K562 (cell line): ENCODE measurements around the gene NR5A1. TPM values are rescaled to one million over a fixed set of nuclear protein-coding genes. Genes with fewer than 3 reads are reported as not detected.
A peak's percentile ranks its signal among the peaks of the same experiment; 100 is the strongest.

Experiments
- ATAC-seq: fragments of 200-7000 bp; cut with Tn5 transposase; 3 replicates; pipeline ENCODE4 v1.9.1; 2020; ENCODE audit warnings: moderate library complexity
- BruUV-seq: library from RNA; stranded (reverse); fragments of 400-500 nt; replicated peaks from 2 replicates; lab custom pipeline; 2021; lab: Mats Ljungman, UMichigan
- CTCF ChIA-PET: fragments of 300-600 bp; formaldehyde crosslinking; extraction: SDS; loops from one replicate; lab custom pipeline; 2021; ENCODE audit warnings: low intra/inter-chr PET ratio; lab: Yijun Ruan, JAX
- POLR2A ChIA-PET: fragments of 300-600, 350-650 bp; sonication (Branson Sonifier 250); formaldehyde crosslinking; extraction: SDS; loops from one replicate; lab custom pipeline; 2021; ENCODE audit warnings: antibody characterized with exemption, inconsistent platforms; lab: Yijun Ruan, JAX
- DNase-seq, 4 experiments: peaks; one replicate each; pipeline versions ENCODE4 v3.0.0 to v3.0.0-alpha.2; 2011 to 2018; ENCODE audit warnings: low spot score in 3 of 4, mixed read lengths in 3 of 4; ENCODE audit errors: extremely low read depth in 1 of 4
- FAIRE-seq: peaks from 2 replicates; lab custom pipeline; 2011; peaks lifted over from hg19 to GRCh38; lab: Jason Lieb, UNC
- H2AFZ ChIP-seq: 2 replicates; pipeline ENCODE4 v1.6.0; 2011; ENCODE audit warnings: low read depth, low read length, control low read depth, inconsistent platforms
- H3K27ac ChIP-seq: fragments of 200-600 bp; 3 replicates; pipeline ENCODE4 v1.8.0; 2011; ENCODE audit warnings: low read depth, mild to moderate bottlenecking, control low read depth, inconsistent platforms, low read length, moderate library complexity, mixed read lengths; ENCODE audit errors: extremely low read depth
- H3K27me3 ChIP-seq, 2 experiments: fragments of 300-600 bp in 1 of 2; 2 replicates in 1 of 2; 3 replicates in 1 of 2; pipeline versions ENCODE4 v1.6.0 to v1.8.0; 2011; ENCODE audit warnings: inconsistent platforms in 2 of 2, low read length in 2 of 2, mild to moderate bottlenecking in 1 of 2, mixed read lengths in 1 of 2, moderate library complexity in 1 of 2; ENCODE audit not compliant: control insufficient read depth in 2 of 2, insufficient read depth in 2 of 2
- H3K36me3 ChIP-seq: fragments of 300-600 bp; 3 replicates; pipeline ENCODE4 v1.8.0; 2011; ENCODE audit warnings: mild to moderate bottlenecking, low read length, inconsistent platforms; ENCODE audit not compliant: control insufficient read depth, insufficient read depth
- H3K4me1 ChIP-seq, 2 experiments: fragments of 200-600 bp in 1 of 2; replicated peaks in 1 of 2; 2 replicates in 1 of 2; 3 replicates in 1 of 2; pipeline versions ENCODE4 v1.5.1 to v1.8.0; 2011; ENCODE audit warnings: inconsistent platforms in 2 of 2, low read length in 2 of 2, mild to moderate bottlenecking in 1 of 2, mixed read lengths in 1 of 2, moderate library complexity in 1 of 2; ENCODE audit not compliant: control insufficient read depth in 2 of 2, insufficient read depth in 2 of 2
- H3K4me2 ChIP-seq: 2 replicates; pipeline ENCODE4 v1.6.1; 2011; ENCODE audit warnings: low read length, control low read depth, inconsistent platforms, mixed read lengths; ENCODE audit not compliant: insufficient read depth
- H3K4me3 ChIP-seq: fragments of 200-600 bp; sonication (generic), shearing (Covaris generic); 2 replicates; pipeline ENCODE4 v1.5.1; 2016; ENCODE audit warnings: control low read depth, inconsistent platforms
- H3K79me2 ChIP-seq: fragments of 200-600 bp; 3 replicates; pipeline ENCODE4 v1.8.0; 2011; ENCODE audit warnings: low read length, inconsistent platforms; ENCODE audit not compliant: control insufficient read depth, insufficient read depth
- H3K9ac ChIP-seq, 2 experiments: 2 replicates each; pipeline versions ENCODE4 v1.6.0 to v1.6.1; 2011; ENCODE audit warnings: low read depth in 2 of 2, low read length in 2 of 2, control low read depth in 1 of 2, inconsistent platforms in 1 of 2, mild to moderate bottlenecking in 1 of 2, mixed read lengths in 1 of 2; ENCODE audit not compliant: insufficient read depth in 1 of 2
- H3K9me1 ChIP-seq: one replicate; pipeline ENCODE4 v1.6.0; 2011; ENCODE audit warnings: inconsistent platforms, mild to moderate bottlenecking, low read length, moderate library complexity; ENCODE audit not compliant: control insufficient read depth, insufficient read depth
- H3K9me3 ChIP-seq: replicated peaks from 2 replicates; pipeline ENCODE4 v1.5.1; 2011; ENCODE audit warnings: low read depth, low read length, inconsistent platforms; ENCODE audit not compliant: control insufficient read depth, insufficient read depth
- H4K20me1 ChIP-seq: replicated peaks from 2 replicates; pipeline ENCODE4 v1.6.1; 2011; ENCODE audit warnings: low read length, inconsistent platforms, mixed read lengths; ENCODE audit not compliant: control insufficient read depth, insufficient read depth
- CBX2 ChIP-seq: fragments of 200-600 bp; sonication (generic); IDR thresholded peaks from one replicate; pipeline ENCODE4 v1.6.1; 2012; ENCODE audit warnings: mild to moderate bottlenecking, low read length, inconsistent platforms; ENCODE audit not compliant: insufficient read depth, poor library complexity, severe bottlenecking
- WGBS: fragments of 100-300 bp; shearing (Covaris generic); methylation state at CpG from one replicate; pipeline ENCODE4 v1.1.6; 2016; ENCODE audit warnings: low coverage, mixed read lengths; ENCODE audit not compliant: insufficient coverage; ENCODE audit errors: missing lambda C conversion rate; 5-methylcytosine and 5-hydroxymethylcytosine counted together
- in situ Hi-C: fragments of 300-500 bp; cut with MboI; formaldehyde crosslinking; loops from 4 replicates; pipeline ENCODE4 v1.15.0; 2018; ENCODE audit warnings: inconsistent platforms, mixed read lengths
- intact Hi-C: fragments of 100-400 bp; cut with micrococcal nuclease; formaldehyde crosslinking; loops from 2 replicates; pipeline ENCODE4 v1.14.2; 2022
- polyA plus RNA-seq, 8 experiments: library from polyadenylated mRNA; depleted of rRNA in 4 of 8; stranded (reverse) in 5 of 8; unstranded in 3 of 8; fragments of >200 nt; fragmentation: Nextera tagmentation in 2 of 8; fragmentation: Illumina TruSeq in 1 of 8; extraction: Ambion mirVana in 2 of 8; extraction: Trizol in 1 of 8; gene quantifications; 2 replicates each; pipeline versions ENCODE4 v1.2.1 to v1.2.3, GENCODE V29; 2011 to 2014; ENCODE audit warnings: inconsistent platforms in 1 of 8, missing spikeins in 1 of 8
- total RNA-seq, 7 experiments: library from RNA; depleted of rRNA in 6 of 7; stranded (reverse); fragments of >200 nt in 6 of 7; fragmentation: Illumina TruSeq in 2 of 7; extraction: Trizol in 2 of 7; gene quantifications; 2 replicates each; pipeline versions ENCODE4 v1.2.1 to v1.2.3, GENCODE V29; 2011 to 2021; ENCODE audit warnings: low replicate concordance in 1 of 7
- TF ChIP-seq, protein P1 (sequence below), 3 experiments: IDR thresholded peaks in 2 of 3; conservative IDR thresholded peaks in 1 of 3; 2 replicates each; pipeline ENCODE4 v1.5.1; 2011 to 2012; ENCODE audit warnings: low read length in 3 of 3, mild to moderate bottlenecking in 3 of 3, control low read depth in 2 of 3, improper control_type of control experiment in 1 of 3, inconsistent platforms in 1 of 3, low read depth in 1 of 3, mixed read lengths in 1 of 3, moderate library complexity in 1 of 3; ENCODE audit not compliant: insufficient read depth in 2 of 3

The NR5A1 gene
- total and polyA plus RNA-seq, 9 of the 15 experiments (the other 6 are each of a cell fraction or from before 2014, with no cell fraction given), result 0.11 to 0.32 (median 0.20) TPM; not detected in 6

DNA sequence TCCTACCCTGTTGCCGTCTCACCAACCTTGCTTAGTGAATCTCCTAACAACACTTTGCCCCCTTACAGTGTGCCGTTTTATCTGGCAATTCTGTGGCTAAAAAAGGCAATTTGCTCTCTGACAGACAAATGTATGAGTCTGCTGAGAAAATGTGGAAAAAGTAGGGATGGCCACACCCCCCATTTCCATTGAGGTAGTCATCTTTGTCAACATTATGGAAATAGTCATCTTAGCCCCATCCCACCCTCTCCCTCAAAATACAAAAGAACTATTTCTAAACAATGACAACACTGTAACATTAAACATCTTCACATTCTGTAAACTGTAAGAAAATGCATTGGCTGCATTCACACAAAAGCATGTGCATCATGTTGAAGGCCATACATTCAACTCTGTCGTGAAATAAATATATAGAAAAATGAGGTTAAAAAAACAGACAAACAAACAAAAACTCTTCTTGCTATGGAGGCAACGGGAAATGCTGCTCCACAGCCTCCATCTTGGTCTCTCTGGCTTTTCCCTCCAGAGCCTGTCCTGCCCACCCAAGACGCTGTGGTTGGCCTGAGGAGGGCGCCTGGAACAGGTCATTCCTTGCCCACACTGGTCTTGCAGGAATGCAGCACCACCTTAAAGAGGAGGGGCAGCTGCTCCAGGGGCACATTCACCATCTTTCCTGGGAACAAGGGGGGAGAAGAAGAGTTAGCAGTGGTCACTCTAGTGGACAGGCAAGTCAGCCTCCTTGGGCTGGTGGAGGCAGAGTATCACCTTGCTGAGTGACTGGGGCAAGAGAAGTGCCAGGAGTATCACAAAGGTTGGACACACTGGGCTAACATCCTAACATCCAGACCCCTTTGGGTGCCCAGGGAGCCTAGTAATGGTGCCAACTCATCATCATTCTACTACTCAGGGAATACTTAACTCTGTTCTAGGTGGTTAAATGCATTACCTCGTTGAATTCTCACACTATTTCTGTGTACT, 15.2 kb upstream of the NR5A1 start:
- CTCF ChIA-PET, result no interaction called here
- Histone ChIP-seq H3K36me3 (peaks cover 63% of the 10 kb centered on the region), H3K4me2 (no peak overlapping the region), H2AFZ (no peak overlapping the region), H3K27ac (no peak overlapping the region), H3K79me2 (no peaks in the 10 kb centered on the region), H3K9me1 (no peaks in the 10 kb centered on the region), H4K20me1 (no peaks in the 10 kb centered on the region; the same call in 1 of the 2 replicates), H3K4me3 (no peak overlapping the region)
- WGBS, result 62% methylated on average over 7 of the region's 7 CpGs
- no peak for FAIRE-seq
- TF ChIP-seq, protein P1, sequence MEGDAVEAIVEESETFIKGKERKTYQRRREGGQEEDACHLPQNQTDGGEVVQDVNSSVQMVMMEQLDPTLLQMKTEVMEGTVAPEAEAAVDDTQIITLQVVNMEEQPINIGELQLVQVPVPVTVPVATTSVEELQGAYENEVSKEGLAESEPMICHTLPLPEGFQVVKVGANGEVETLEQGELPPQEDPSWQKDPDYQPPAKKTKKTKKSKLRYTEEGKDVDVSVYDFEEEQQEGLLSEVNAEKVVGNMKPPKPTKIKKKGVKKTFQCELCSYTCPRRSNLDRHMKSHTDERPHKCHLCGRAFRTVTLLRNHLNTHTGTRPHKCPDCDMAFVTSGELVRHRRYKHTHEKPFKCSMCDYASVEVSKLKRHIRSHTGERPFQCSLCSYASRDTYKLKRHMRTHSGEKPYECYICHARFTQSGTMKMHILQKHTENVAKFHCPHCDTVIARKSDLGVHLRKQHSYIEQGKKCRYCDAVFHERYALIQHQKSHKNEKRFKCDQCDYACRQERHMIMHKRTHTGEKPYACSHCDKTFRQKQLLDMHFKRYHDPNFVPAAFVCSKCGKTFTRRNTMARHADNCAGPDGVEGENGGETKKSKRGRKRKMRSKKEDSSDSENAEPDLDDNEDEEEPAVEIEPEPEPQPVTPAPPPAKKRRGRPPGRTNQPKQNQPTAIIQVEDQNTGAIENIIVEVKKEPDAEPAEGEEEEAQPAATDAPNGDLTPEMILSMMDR (IDR thresholded peaks at IDR 0.05 in 2 of 3, conservative IDR thresholded peaks at IDR 0.05 in 1 of 3; ENCODE audit: insufficient read depth in 2 of 3, low read depth in 1 of 3, low read length in 3 of 3), result peak; percentile 9 to 21 (median 18); a peak in 1 of 6 replicates
- TF ChIP-seq CBX2, result no peak
- TF ChIP-seq, all 486 proteins: peak for 1
- no TSS peak for BruUV-seq
- H3K9ac ChIP-seq, result no peak overlapping the region
- H3K27me3 ChIP-seq, result no peaks in the 10 kb centered on the region
- ATAC-seq, result peak; percentile 56; the same call in 1 of the 3 replicates
- POLR2A ChIA-PET, result interaction anchor here (0.9 kb wide), 1 partner anchor 73 kb away, joined by 3 read pairs; no protein-coding TSS in a partner anchor
- DNase-seq, result no peak
- in situ Hi-C loops (no loop called here), intact Hi-C loops (no loop called here)
- H3K4me1 ChIP-seq, result no peaks in the 10 kb centered on the region
- no peaks in the 10 kb centered on the region for H3K9me3 ChIP-seq
